ENCODE results near the gene LRP1-AS.

The LRP1-AS gene

GRCh38 chr12:57151741-57152630 is 4.6 kb upstream of the LRP1-AS start:
- DNase-seq (ENCODE audit: low read depth): no peak
- H3K4me3 ChIP-seq (ENCODE audit: low read length): no peak overlapping the region
- TF ChIP-seq CTCF (conservative IDR thresholded peaks at IDR 0.05; ENCODE audit: low read depth, low read length): no peak

- no peak for DNase-seq (ENCODE audit: low read depth)
- no peak overlapping the region for H3K4me3 ChIP-seq (ENCODE audit: low read length)
- no peak for TF ChIP-seq CTCF (conservative IDR thresholded peaks at IDR 0.05; ENCODE audit: low read depth, low read length)
Measured at GRCh38 chr12:57150400-57151000, 3.1 kb upstream of the LRP1-AS start.

DNA sequence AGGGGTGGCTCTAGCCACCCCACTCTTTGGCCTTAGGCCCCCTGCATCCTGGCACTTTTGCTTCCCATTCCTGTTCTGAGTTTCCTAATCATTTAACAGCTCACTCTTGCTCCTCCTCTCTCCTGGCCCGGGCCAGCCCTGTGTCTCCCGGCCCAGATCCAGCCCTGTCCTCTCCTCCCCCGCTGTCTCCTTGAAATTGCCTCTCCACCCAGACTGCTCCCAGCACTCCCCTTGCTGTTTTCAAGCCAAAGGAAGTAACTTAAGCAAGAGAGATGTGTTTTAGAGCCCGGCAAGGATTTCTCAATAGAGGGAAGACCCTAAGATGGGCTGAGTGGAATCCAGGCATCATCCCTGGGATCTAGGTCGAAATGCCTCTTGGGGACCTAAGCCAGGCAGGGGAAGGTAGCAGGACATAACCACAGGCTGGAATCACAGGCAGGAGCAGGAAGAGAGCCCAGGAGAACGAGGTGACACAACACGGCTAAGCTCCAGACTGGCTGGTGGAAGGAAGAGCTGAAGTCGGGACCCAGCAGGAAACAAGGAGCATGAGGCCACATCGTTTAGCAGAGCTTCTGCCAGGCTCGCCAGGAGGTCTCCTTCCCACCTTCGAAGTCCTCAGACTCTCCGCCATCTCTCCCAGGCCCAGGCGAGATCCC is 2.0 kb upstream of the LRP1-AS start:
- H3K4me3 ChIP-seq (ENCODE audit: low read length): no peak overlapping the region
- TF ChIP-seq CTCF (conservative IDR thresholded peaks at IDR 0.05; ENCODE audit: low read depth, low read length): no peak
- no peak for DNase-seq (ENCODE audit: low read depth)

DNA sequence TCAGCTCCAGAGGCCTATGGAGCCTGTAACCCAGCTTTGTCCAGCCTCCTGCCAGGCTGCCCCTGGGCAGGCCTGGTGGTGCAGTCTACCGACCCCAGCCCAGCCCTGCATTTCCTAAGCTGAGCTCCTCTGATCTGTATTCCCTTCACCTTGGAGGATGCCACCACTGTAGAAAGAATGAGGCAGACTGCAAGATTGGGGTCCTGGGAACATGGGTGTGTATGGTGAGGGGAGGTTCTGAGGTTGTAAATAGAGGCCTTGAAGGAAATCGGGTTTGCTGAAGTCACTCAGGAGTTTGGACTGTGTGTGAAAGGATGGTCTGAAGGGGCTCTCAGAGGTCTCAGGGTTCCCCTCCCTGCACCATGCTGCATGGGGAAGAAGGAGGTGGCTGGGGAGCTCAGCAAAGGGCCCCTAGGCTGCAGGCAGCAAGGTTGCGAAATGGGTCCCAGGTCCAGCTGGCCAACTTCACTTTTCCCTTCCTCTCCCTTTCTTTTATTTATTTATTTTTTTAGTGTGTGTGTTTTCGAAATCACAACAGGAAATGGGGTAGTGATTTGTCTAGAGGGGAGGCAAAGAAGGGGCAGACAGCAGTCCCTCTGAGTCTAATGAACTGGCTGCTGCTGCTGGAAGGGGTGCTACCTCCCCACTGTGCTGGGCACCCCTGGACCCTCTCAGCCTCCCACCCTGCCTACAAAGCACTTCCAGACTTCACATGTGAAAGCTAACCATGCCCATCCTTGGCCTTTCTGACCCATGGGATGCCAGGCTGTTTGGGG is 1.2 kb upstream of the LRP1-AS start:
- no peak overlapping the region for H3K4me3 ChIP-seq (ENCODE audit: low read length)
- DNase-seq (ENCODE audit: low read depth): no peak
- no peak for TF ChIP-seq CTCF (conservative IDR thresholded peaks at IDR 0.05; ENCODE audit: low read depth, low read length)

- no peak overlapping the region for H3K4me3 ChIP-seq (ENCODE audit: low read length)
- TF ChIP-seq CTCF (conservative IDR thresholded peaks at IDR 0.05; ENCODE audit: low read depth, low read length): no peak
- no peak for DNase-seq (ENCODE audit: low read depth)
Measured at GRCh38 chr12:57146092-57146491, 1.3 kb downstream of the LRP1-AS start.

- no peak for DNase-seq (ENCODE audit: low read depth)
- H3K4me3 ChIP-seq (ENCODE audit: low read length): no peak overlapping the region
- no peak for TF ChIP-seq CTCF (conservative IDR thresholded peaks at IDR 0.05; ENCODE audit: low read depth, low read length)
Measured at GRCh38 chr12:57145460-57146059, 1.9 kb downstream of the LRP1-AS start.

Data from retinal pigment epithelial cell (primary cell).